ENCODE results near the gene HSD11B1. TPM values are rescaled to one million over a fixed set of nuclear protein-coding genes. Genes with fewer than 3 reads are reported as not detected.

Gene HSD11B1
- total RNA-seq, result 1 to 10 TPM in 3 of 4 donors, not detected in 1; 4.2 to 8.6 (median 5.8) TPM

- Histone ChIP-seq H3K27me3 (no peaks in the 10 kb centered on the region), H3K27ac (peak within 1 kb of the TSS in 1 of 4 donors; percentile 21), H3K4me1 (no peaks in the 10 kb centered on the region), H3K4me3 (peak within 1 kb of the TSS in 1 of 4 donors; percentile 5), H3K36me3 (no peaks in the 10 kb centered on the region), H3K9me3 (no peaks in the 10 kb centered on the region)
- TF ChIP-seq POLR2A (IDR thresholded peaks at IDR 0.05), result no peak
- TF ChIP-seq CTCF (IDR thresholded peaks at IDR 0.05), result no peak
- DNase-seq, result peak in 2 of 3 donors; percentile 22 to 73
These were observed at the start of gene HSD11B1 for GRCh38 chr1:209704584-209704983. Gene HSD11B1 (plus strand): TSS chr1:209704846. CDS start chr1:209704943, 97 bp downstream.

GRCh38 chr1:209655411-209656231 is 49.0 kb upstream of the HSD11B1 start:
- no peaks in the 10 kb centered on the region for H3K36me3 ChIP-seq
- no peaks in the 10 kb centered on the region for H3K27me3 ChIP-seq
- peak in 2 of 3 donors; percentile 65 to 84 for DNase-seq
- H3K4me1 ChIP-seq, result peaks cover 0 to 68% (median 1%) of the 10 kb centered on the region in 4 donors
- TF ChIP-seq POLR2A (IDR thresholded peaks at IDR 0.05) (peak in 1 of 2 donors; percentile 62), CTCF (IDR thresholded peaks at IDR 0.05) (no peak)
- no peak overlapping the region for H3K4me3 ChIP-seq
- no peaks in the 10 kb centered on the region for H3K9me3 ChIP-seq
- H3K27ac ChIP-seq, result peak overlapping the region in 2 of 4 donors; percentile 90 to 93

- no peaks in the 10 kb centered on the region for H3K27me3 ChIP-seq
- no peak overlapping the region for H3K4me3 ChIP-seq
- no peak for DNase-seq
- H3K36me3 ChIP-seq, result no peaks in the 10 kb centered on the region
- peak overlapping the region in 2 of 4 donors; percentile 50 to 93 for H3K27ac ChIP-seq
- peaks cover 0 to 56% (median 0%) of the 10 kb centered on the region in 4 donors for H3K4me1 ChIP-seq
- H3K9me3 ChIP-seq, result no peaks in the 10 kb centered on the region
- TF ChIP-seq POLR2A (IDR thresholded peaks at IDR 0.05), result no peak
- TF ChIP-seq CTCF (IDR thresholded peaks at IDR 0.05), result no peak
These were observed 47.3 kb upstream of the HSD11B1 start for GRCh38 chr1:209657140-209657879.

GRCh38 chr1:209657918-209658317 is 46.7 kb upstream of the HSD11B1 start:
- Histone ChIP-seq H3K9me3 (no peaks in the 10 kb centered on the region), H3K4me3 (no peak overlapping the region), H3K4me1 (peaks cover 0 to 53% (median 0%) of the 10 kb centered on the region in 4 donors), H3K27ac (peak overlapping the region in 1 of 4 donors; percentile 93), H3K36me3 (no peaks in the 10 kb centered on the region), H3K27me3 (no peaks in the 10 kb centered on the region)
- DNase-seq, result no peak
- no peak for TF ChIP-seq POLR2A (IDR thresholded peaks at IDR 0.05)
- no peak for TF ChIP-seq CTCF (IDR thresholded peaks at IDR 0.05)

GRCh38 chr1:209659909-209660308 is 44.7 kb upstream of the HSD11B1 start:
- Histone ChIP-seq H3K36me3 (no peaks in the 10 kb centered on the region), H3K9me3 (no peaks in the 10 kb centered on the region), H3K4me3 (no peak overlapping the region), H3K4me1 (peaks cover 0 to 35% (median 0%) of the 10 kb centered on the region in 4 donors), H3K27ac (no peak overlapping the region), H3K27me3 (no peaks in the 10 kb centered on the region)
- TF ChIP-seq CTCF (IDR thresholded peaks at IDR 0.05) (no peak), POLR2A (IDR thresholded peaks at IDR 0.05) (no peak)
- no peak for DNase-seq

Data from Peyer's patch (tissue), 4 donors.